Pancreas (tissue), 10 donors: ENCODE data around the gene SIK2. TPM values are rescaled to one million over a fixed set of nuclear protein-coding genes. Genes with fewer than 3 reads are reported as not detected.

Source experiments
- ATAC-seq, 4 donors: fragments of 200-7000 bp; cut with Tn5 transposase; one replicate each; pipeline versions ENCODE4 v1.8.0 to v1.9.1; 2020; ENCODE audit warnings: mild to moderate bottlenecking in 4 of 4, moderate library complexity in 4 of 4
- DNase-seq, 6 donors: peaks; one replicate each; pipeline ENCODE4 v3.0.0-alpha.2; 2020
- FAIRE-seq: peaks from 2 replicates; lab custom pipeline; 2012; peaks lifted over from hg19 to GRCh38; lab: Jason Lieb, UNC
- H3K27ac ChIP-seq, 4 donors: fragments of 200-600 bp; sonication (generic); 1 replicate in 3 of 4; 2 replicates in 1 of 4; pipeline versions ENCODE4 v1.5.0 to v1.8.0; 2020
- H3K27me3 ChIP-seq, 4 donors: fragments of 200-600 bp; one replicate each; pipeline ENCODE4 v1.8.0; 2021
- H3K36me3 ChIP-seq, 3 donors: fragments of 200-600 bp; sonication (generic) in 1 of 3; one replicate each; pipeline versions ENCODE4 v1.5.0 to v1.8.0; 2020 to 2021
- H3K4me1 ChIP-seq, 3 donors: fragments of 200-600 bp; one replicate each; pipeline ENCODE4 v1.8.0; 2021
- H3K4me3 ChIP-seq, 4 donors: fragments of 200-600 bp; sonication (generic) in 2 of 4; one replicate each; pipeline versions ENCODE4 v1.5.0 to v1.8.0; 2020 to 2021
- H3K9me3 ChIP-seq, 4 donors: fragments of 200-600 bp; one replicate each; pipeline ENCODE4 v1.8.0; 2021
- WGBS, 2 donors: extraction: QIAGEN DNeasy Blood & Tissue Kit; methylation state at CpG; one replicate each; pipeline ENCODE4 v1.1.7; 2013; 5-methylcytosine and 5-hydroxymethylcytosine counted together
- intact Hi-C, 3 donors: fragments of 100-400 bp; cut with DNase I; formaldehyde crosslinking; loops; one replicate each; pipeline versions ENCODE4 v1.11.1 to v1.14.2; 2022
- polyA plus RNA-seq, 2 donors: library from polyadenylated mRNA; stranded (reverse); fragments of 200-250 nt; gene quantifications; one replicate each; pipeline ENCODE4 v1.2.3, GENCODE V29; 2013
- total RNA-seq, 6 donors: library from RNA; stranded (reverse); fragmentation: NEBNext Ultra II Directional in 4 of 6; extraction: Animal tissue kit (Norgen Biotek cat#: 25700) in 4 of 6; gene quantifications; one replicate each; pipeline versions ENCODE4 v1.2.1 to v1.2.4, GENCODE V29; 2021 to 2023
- TF ChIP-seq, protein P1 (sequence below), 4 donors: fragments of 200-600 bp; sonication (generic) in 3 of 4; IDR thresholded peaks; one replicate each; pipeline versions ENCODE4 v1.5.0 to v1.8.0; 2021; ENCODE audit warnings: antibody characterized with exemption in 4 of 4
- donor health status: healthy with polysubstance abuse.
- donor health status: DM: no; HTN: no; CAD: no; lungs with moderate emphysema.
- donor health status: DM: no; HTN: no; CAD: no.
- donor health status: control.
- donor health status: control.
- donor health status: Bipolar disorder and iron deficiency.
- donor health status: DM: yes; HTN: yes; CAD: no.
- donor health status: DM: no; HTN: no; CAD: no.
- donor health status: DM: no; HTN: no; CAD: no.
- donor health status: DM: yes; HTN: yes; CAD: no.

Gene SIK2
- total and polyA plus RNA-seq, 8 donors, result 4.7 to 24.7 (median 17.5) TPM

DNA sequence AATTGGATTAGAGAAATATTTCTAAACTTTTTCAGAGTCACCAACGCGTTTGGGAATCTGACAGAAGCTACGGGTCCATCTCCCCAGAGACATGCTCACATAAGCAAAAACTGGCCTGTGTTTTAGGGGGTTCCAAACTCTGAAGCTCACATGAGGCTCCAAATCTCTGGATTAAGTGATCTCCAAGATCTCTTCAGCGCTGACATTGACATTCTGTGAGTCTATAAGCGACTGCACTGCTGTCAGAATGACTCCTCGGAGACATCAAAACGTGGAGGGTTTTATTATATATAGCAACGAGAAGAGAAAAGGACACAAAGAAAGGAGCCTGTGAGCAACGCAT, 642 bp upstream of the SIK2 start:
- Histone ChIP-seq H3K9me3 (no peaks in the 10 kb centered on the region), H3K27ac (peak overlapping the region; percentile 94 to 98 (median 96)), H3K27me3 (no peaks in the 10 kb centered on the region), H3K4me3 (peak overlapping the region in 3 of 4 donors; percentile 83 to 95 (median 85)), H3K4me1 (peaks cover 0 to 25% (median 15%) of the 10 kb centered on the region in 3 donors), H3K36me3 (no peaks in the 10 kb centered on the region)
- 19 to 21% methylated on average over 9 of the region's 9 CpGs for WGBS, 2 donors
- ATAC-seq (no peak), FAIRE-seq (no peak), DNase-seq (no peak)
- TF ChIP-seq, protein P1, sequence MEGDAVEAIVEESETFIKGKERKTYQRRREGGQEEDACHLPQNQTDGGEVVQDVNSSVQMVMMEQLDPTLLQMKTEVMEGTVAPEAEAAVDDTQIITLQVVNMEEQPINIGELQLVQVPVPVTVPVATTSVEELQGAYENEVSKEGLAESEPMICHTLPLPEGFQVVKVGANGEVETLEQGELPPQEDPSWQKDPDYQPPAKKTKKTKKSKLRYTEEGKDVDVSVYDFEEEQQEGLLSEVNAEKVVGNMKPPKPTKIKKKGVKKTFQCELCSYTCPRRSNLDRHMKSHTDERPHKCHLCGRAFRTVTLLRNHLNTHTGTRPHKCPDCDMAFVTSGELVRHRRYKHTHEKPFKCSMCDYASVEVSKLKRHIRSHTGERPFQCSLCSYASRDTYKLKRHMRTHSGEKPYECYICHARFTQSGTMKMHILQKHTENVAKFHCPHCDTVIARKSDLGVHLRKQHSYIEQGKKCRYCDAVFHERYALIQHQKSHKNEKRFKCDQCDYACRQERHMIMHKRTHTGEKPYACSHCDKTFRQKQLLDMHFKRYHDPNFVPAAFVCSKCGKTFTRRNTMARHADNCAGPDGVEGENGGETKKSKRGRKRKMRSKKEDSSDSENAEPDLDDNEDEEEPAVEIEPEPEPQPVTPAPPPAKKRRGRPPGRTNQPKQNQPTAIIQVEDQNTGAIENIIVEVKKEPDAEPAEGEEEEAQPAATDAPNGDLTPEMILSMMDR (IDR thresholded peaks at IDR 0.05), result no peak
- intact Hi-C loops, result loop anchor here in 2 of 3 donors (5.0 kb wide), 2 partner anchors 166 to 176 kb away; partner anchors contain the start of gene PPP2R1B (in 1 of the 2)

DNA sequence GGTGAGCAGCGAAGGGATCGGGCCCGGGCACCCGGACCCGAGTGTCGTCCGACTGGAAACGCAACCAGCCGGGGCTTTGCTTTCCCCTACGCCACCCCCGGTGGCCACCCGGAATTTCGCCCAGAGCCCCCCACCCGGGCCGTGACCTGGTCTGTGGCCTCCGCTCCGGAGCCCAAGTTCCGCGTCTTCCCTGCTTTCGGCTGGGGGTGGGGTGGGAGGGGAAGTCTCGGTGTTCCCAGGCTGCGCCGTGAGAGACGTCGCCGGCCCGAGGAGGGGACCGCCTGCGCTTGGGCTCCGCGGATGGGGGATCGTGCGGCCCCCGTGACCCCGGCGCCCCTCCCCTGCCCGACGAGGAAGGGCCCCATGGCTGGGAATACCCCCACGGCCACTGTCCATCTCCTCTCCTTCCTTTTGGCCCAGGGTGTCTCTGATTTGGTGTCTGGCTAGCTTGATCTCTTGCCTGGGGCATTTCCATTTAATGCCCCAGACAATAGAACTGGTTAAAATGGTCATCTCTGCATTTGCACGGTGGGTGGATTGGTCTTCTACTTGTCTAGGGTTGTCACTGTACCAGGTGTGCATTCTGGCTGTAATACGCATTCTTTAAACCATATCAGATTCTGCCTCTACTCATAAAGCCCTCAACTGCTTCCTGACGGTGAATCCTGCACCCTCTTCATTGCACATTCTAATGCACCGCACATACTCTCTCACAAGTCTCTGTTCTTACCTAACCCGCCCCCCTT, 789 bp downstream of the SIK2 start:
- WGBS, 2 donors, result 1% methylated on average over 37 to 44 of the region's 44 CpGs
- TF ChIP-seq, protein P1 (IDR thresholded peaks at IDR 0.05), result no peak
- peaks cover 9 to 39% (median 29%) of the 10 kb centered on the region in 3 donors for H3K4me1 ChIP-seq
- peak; percentile 29 to 52 (median 43) for ATAC-seq
- H3K36me3 ChIP-seq, result no peaks in the 10 kb centered on the region
- no peaks in the 10 kb centered on the region for H3K27me3 ChIP-seq
- H3K4me3 ChIP-seq, result peak overlapping the region; percentile 83 to 95 (median 86)
- peak overlapping the region; percentile 94 to 98 (median 96) for H3K27ac ChIP-seq
- intact Hi-C loops, result loop anchor here in 2 of 3 donors (5.0 kb wide), 2 partner anchors 164 to 174 kb away; partner anchors contain the start of gene PPP2R1B (in 1 of the 2)
- no peaks in the 10 kb centered on the region for H3K9me3 ChIP-seq
- peak in 3 of 6 donors; percentile 24 to 75 (median 42) for DNase-seq
- FAIRE-seq, result no peak

DNA sequence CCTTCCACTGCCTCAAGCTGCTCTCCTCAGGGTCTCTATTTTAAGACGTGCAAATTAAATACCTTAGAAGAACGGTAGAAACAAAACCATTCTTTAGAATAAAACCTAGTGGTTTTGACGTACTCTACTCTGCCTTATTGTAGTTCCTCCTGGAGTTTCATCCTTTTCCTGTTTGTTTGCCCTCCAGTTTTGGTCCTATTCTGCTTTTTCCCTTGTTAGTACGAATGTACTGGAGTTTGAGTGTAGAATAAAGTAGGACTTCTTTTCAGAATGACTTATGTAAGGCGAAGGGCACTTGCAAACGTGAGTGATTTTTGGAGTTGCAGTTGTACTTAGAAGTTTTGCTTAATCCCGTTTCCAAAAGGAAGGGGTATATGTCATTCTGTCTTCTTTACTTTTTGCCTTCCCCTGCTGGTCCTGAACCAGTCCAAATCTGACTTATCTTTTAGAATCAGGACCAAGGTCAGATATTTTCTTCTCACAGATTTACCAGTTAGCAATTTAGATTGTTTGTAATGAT, 1.4 kb downstream of the SIK2 start:
- Histone ChIP-seq H3K27ac (peak overlapping the region; percentile 94 to 98 (median 96)), H3K4me3 (peak overlapping the region; percentile 83 to 95 (median 86)), H3K36me3 (no peaks in the 10 kb centered on the region), H3K9me3 (no peaks in the 10 kb centered on the region), H3K4me1 (peaks cover 10 to 43% (median 30%) of the 10 kb centered on the region in 3 donors), H3K27me3 (no peaks in the 10 kb centered on the region)
- DNase-seq (no peak), ATAC-seq (no peak), FAIRE-seq (no peak)
- intact Hi-C loops, result loop anchor here in 2 of 3 donors (5.0 kb wide), 2 partner anchors 164 to 174 kb away; partner anchors contain the start of gene PPP2R1B (in 1 of the 2)
- TF ChIP-seq, protein P1 (IDR thresholded peaks at IDR 0.05), result no peak
- WGBS, 2 donors, result 4 to 6% methylated on average over 7 of the region's 7 CpGs

DNA sequence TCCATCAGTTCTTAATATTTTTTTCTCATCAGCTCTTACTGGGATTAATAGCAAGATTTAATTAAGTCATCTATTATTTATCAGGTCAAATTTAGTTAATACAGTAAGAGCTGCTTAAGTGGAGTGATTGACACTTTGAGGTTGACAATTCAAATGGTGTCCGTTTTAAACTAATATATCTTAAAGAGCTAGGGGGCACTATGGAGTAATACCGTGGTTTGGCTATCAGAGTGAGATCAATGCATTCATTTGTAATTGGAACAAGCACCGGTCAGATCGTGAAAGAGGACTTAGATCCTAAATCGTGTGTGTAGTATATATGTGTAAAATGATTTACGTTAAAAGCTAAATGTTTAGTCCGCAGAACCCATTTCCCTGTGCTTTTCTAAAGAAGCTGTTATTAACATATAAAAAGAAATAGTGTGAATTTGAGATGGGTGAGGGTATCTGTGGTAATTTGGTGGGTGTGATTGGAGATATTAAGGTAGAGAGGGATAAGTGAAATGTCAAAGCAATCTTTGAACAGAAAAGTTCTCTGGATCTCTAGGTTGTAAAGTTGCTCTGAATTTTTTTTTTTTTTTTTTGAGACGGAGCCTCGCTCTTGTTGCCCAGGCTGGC, 2.3 kb downstream of the SIK2 start:
- TF ChIP-seq, protein P1 (IDR thresholded peaks at IDR 0.05), result peak in 2 of 4 donors; percentile 17 to 42
- DNase-seq (no peak), ATAC-seq (peak in 3 of 4 donors; percentile 16 to 36 (median 23)), FAIRE-seq (peak; percentile 75)
- WGBS, 2 donors, result 14 to 25% methylated on average over 9 of the region's 9 CpGs
- Histone ChIP-seq H3K4me1 (peaks cover 10 to 46% (median 30%) of the 10 kb centered on the region in 3 donors), H3K36me3 (no peaks in the 10 kb centered on the region), H3K4me3 (peak overlapping the region in 3 of 4 donors; percentile 83 to 95 (median 85)), H3K9me3 (no peaks in the 10 kb centered on the region), H3K27me3 (no peaks in the 10 kb centered on the region), H3K27ac (peak overlapping the region in 2 of 4 donors; percentile 94 to 98)
- intact Hi-C loops, result loop anchor here in 2 of 3 donors (5.0 kb wide), 2 partner anchors 163 to 173 kb away; partner anchors contain the start of gene PPP2R1B (in 1 of the 2)
